Muscle of leg (tissue), 11 donors: ENCODE data around the gene FLRT1. TPM values are rescaled to one million over a fixed set of nuclear protein-coding genes. Genes with fewer than 3 reads are reported as not detected.

ENCODE experiments used
- DNase-seq: peaks from one replicate; pipeline ENCODE4 v3.0.0; 2013
- H3K27ac ChIP-seq: one replicate; pipeline ENCODE4 v1.5.1; 2013; ENCODE audit warnings: mild to moderate bottlenecking, low read length, control low read depth
- H3K27me3 ChIP-seq: one replicate; pipeline ENCODE4 v1.6.1; 2013; ENCODE audit warnings: low read length; ENCODE audit not compliant: control insufficient read depth, insufficient read depth
- H3K36me3 ChIP-seq: one replicate; pipeline ENCODE4 v1.6.1; 2013; ENCODE audit warnings: low read length; ENCODE audit not compliant: control insufficient read depth, insufficient read depth
- H3K4me1 ChIP-seq: one replicate; pipeline ENCODE4 v1.6.1; 2013; ENCODE audit warnings: low read length; ENCODE audit not compliant: control insufficient read depth, insufficient read depth
- H3K4me3 ChIP-seq: one replicate; pipeline ENCODE4 v1.5.1; 2013; ENCODE audit warnings: low read length, control low read depth
- H3K9me3 ChIP-seq: replicated peaks from 2 replicates; pipeline ENCODE4 v1.6.1; 2013; ENCODE audit warnings: low read depth, low read length; ENCODE audit not compliant: control insufficient read depth
- WGBS: methylation state at CpG from one replicate; pipeline ENCODE4 v1.1.5; 2013; ENCODE audit warnings: missing lambda C conversion rate; ENCODE audit not compliant: insufficient coverage; 5-methylcytosine and 5-hydroxymethylcytosine counted together
- polyA plus RNA-seq, 8 donors: library from polyadenylated mRNA; unstranded; fragments of 120-200 nt; gene quantifications; one replicate each; pipeline versions ENCODE4 v1.2.1 to v1.2.3, GENCODE V29; 2013; ENCODE audit warnings: inconsistent platforms in 1 of 8, low replicate concordance in 1 of 8; ENCODE audit not compliant: insufficient read length in 8 of 8, insufficient read depth in 1 of 8
- total RNA-seq: library from RNA; stranded (reverse); fragments of 120-200 nt; gene quantifications from one replicate; pipeline ENCODE4 v1.2.4, GENCODE V29; 2013

Gene FLRT1
- total and polyA plus RNA-seq, 9 donors: 1.2 to 6.2 (median 3.0) TPM

- no peak for DNase-seq
- H3K27ac ChIP-seq: no peak overlapping the region
Observed at GRCh38 chr11:64065141-64065465, 29.4 kb downstream of the FLRT1 start.

DNA sequence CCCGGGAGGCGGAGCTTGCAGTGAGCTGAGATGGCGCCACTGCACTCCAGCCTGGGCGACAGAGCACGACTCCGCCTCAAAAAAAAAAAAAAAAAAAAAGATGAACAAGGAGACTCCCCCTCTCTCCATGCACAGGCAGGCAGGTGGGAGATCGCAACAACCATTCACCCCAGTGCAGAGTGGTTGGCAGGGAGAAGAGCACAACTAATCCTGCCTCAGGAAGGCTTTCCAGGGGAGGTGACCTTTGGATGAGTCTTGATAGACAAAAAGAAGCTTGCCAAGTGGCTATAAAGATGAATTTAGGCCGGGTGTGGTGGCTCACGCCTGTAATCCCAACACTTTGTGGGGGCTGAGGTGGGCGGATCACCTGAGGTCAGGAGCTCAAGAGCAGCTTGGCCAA lies 30.0 kb downstream of the FLRT1 start:
- WGBS: 86% methylated on average over 3 of the region's 10 CpGs

More at GRCh38 chr11:64065141-64065465, 29.4 kb downstream of the FLRT1 start:
- WGBS: 90% methylated on average over 7 of the region's 11 CpGs
- Histone ChIP-seq H3K4me1 (peaks cover 30% of the 10 kb centered on the region), H3K4me3 (no peak overlapping the region), H3K27me3 (peaks cover 31% of the 10 kb centered on the region), H3K9me3 (no peaks in the 10 kb centered on the region), H3K36me3 (no peaks in the 10 kb centered on the region)

DNA sequence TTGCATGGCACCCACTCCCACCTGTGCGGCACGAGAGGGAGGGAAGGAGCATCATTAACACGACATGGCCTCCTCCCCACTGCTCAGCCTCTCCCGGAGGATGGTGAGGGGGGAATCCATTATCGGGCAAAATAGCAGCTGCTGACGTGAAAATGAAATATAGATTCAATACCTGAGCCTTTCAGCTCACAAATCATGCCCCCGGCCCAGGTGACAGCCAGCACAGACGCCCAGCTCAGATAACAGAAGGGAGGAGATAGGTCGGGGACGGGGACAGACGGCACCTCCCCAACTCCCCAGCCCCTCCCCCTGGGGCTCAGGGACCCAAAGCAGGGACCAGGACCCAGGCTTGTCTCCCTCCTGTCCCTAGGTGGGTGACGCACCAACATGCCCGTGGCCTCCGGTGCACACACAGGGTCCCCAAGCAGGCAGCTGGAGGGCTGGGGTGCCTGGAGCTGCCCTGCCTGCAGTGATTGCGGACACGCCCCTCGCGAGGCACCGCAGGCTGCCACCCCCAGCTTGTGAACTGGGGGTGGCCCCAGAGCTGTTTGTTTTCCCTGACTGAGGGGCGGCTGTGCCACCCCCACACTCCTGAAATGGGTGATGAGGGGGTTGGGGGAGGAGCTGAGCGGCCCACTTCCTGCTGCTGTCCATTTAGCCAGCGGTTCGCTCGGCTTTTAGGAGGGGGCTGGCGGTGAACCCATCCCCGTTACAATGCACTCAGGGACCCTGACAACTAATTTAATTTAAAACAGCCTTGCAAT lies 31.7 kb downstream of the FLRT1 start:
- Histone ChIP-seq H3K9me3 (no peaks in the 10 kb centered on the region), H3K4me3 (no peak overlapping the region), H3K27ac (no peak overlapping the region), H3K27me3 (peaks cover 10% of the 10 kb centered on the region), H3K36me3 (no peaks in the 10 kb centered on the region), H3K4me1 (peaks cover 42% of the 10 kb centered on the region)
- no peak for DNase-seq
- WGBS: 25% methylated on average over 3 of the region's 26 CpGs

More for the DNA sequence above, 30.0 kb downstream of the FLRT1 start:
- Histone ChIP-seq H3K27me3 (peaks cover 25% of the 10 kb centered on the region), H3K36me3 (no peaks in the 10 kb centered on the region), H3K27ac (no peak overlapping the region), H3K4me3 (no peak overlapping the region), H3K9me3 (no peaks in the 10 kb centered on the region), H3K4me1 (peaks cover 31% of the 10 kb centered on the region)
- no peak for DNase-seq

GRCh38 chr11:64068705-64069400 lies 33.1 kb downstream of the FLRT1 start:
- H3K27me3 ChIP-seq: peaks cover 3% of the 10 kb centered on the region
- 82% methylated on average over 19 of the region's 20 CpGs for WGBS
- no peaks in the 10 kb centered on the region for H3K9me3 ChIP-seq
- H3K27ac ChIP-seq: no peak overlapping the region
- no peak for DNase-seq
- no peaks in the 10 kb centered on the region for H3K36me3 ChIP-seq
- H3K4me1 ChIP-seq: peaks cover 54% of the 10 kb centered on the region
- no peak overlapping the region for H3K4me3 ChIP-seq

- Histone ChIP-seq H3K27me3 (peaks cover 3% of the 10 kb centered on the region), H3K9me3 (no peaks in the 10 kb centered on the region), H3K4me3 (no peak overlapping the region), H3K27ac (peak overlapping the region; percentile 29), H3K4me1 (peaks cover 59% of the 10 kb centered on the region), H3K36me3 (no peaks in the 10 kb centered on the region)
- DNase-seq: no peak
- WGBS: 50% methylated on average over 17 of the region's 23 CpGs
Observed at GRCh38 chr11:64069401-64070313, 33.9 kb downstream of the FLRT1 start.

DNA sequence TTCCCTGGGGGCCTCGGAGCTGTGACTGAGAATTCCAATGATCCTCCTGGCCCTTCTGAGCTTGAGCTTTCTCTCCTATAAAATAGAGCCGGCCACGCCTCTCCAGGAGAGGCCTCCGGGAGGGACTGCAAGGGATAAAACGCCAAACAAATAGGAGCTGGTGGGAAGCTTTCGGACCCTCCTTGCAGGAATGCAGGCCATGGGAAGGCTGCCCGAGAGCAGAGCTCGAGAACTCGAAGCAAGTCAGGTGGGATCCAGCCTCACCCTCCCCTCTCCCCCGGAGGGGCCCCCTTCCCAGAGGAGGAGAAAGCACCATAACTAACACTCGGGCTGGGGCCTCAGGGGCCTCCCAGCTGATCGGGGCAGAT lies 34.6 kb downstream of the FLRT1 start:
- Histone ChIP-seq H3K4me3 (no peak overlapping the region), H3K4me1 (peaks cover 61% of the 10 kb centered on the region), H3K36me3 (no peaks in the 10 kb centered on the region), H3K27me3 (peaks cover 3% of the 10 kb centered on the region), H3K9me3 (no peaks in the 10 kb centered on the region), H3K27ac (peak overlapping the region; percentile 47)
- peak; percentile 57 for DNase-seq
- 3% methylated on average over 5 of the region's 12 CpGs for WGBS

GRCh38 chr11:64071849-64072248 lies 36.1 kb downstream of the FLRT1 start:
- no peak for DNase-seq
- Histone ChIP-seq H3K9me3 (no peaks in the 10 kb centered on the region), H3K27ac (peak overlapping the region; percentile 15), H3K4me3 (no peak overlapping the region), H3K36me3 (no peaks in the 10 kb centered on the region), H3K4me1 (peaks cover 70% of the 10 kb centered on the region), H3K27me3 (peaks cover 3% of the 10 kb centered on the region)
- 50% methylated on average over 18 of the region's 20 CpGs for WGBS

- DNase-seq: no peak
- Histone ChIP-seq H3K4me1 (peaks cover 75% of the 10 kb centered on the region), H3K4me3 (no peak overlapping the region), H3K27me3 (no peaks in the 10 kb centered on the region), H3K27ac (no peak overlapping the region), H3K9me3 (no peaks in the 10 kb centered on the region), H3K36me3 (no peaks in the 10 kb centered on the region)
- no CpG with 5 or more reads among the region's 8 CpGs for WGBS
Observed at GRCh38 chr11:64072403-64072802, 36.7 kb downstream of the FLRT1 start.

- Histone ChIP-seq H3K9me3 (no peaks in the 10 kb centered on the region), H3K4me1 (peaks cover 77% of the 10 kb centered on the region), H3K27ac (no peak overlapping the region), H3K36me3 (no peaks in the 10 kb centered on the region), H3K4me3 (no peak overlapping the region), H3K27me3 (no peaks in the 10 kb centered on the region)
- WGBS: 82% methylated on average over 8 of the region's 9 CpGs
- DNase-seq: no peak
Observed at GRCh38 chr11:64072871-64073270, 37.1 kb downstream of the FLRT1 start.

DNA sequence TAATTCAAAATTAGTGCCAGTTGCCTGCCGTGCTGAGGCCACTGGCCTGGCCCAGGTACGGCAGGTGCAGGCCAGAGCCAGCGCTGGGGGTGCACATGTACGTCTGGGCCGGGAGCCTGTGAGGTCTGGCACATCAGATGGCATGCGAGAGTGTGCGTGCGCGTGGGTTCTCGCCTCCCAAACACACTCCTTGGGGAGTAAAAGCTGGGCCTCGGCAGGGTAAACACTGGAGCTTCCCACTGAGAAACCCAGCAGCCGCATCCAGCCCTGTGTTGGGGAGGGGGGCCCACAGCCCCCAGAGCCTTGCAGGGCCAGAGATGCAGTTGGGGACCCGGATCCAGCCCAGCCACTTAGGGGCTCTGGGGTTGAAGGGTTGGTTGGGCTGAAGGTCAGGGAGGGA lies 37.8 kb downstream of the FLRT1 start:
- Histone ChIP-seq H3K9me3 (no peaks in the 10 kb centered on the region), H3K27ac (no peak overlapping the region), H3K36me3 (no peaks in the 10 kb centered on the region), H3K4me1 (peaks cover 80% of the 10 kb centered on the region), H3K4me3 (no peak overlapping the region), H3K27me3 (peaks cover 3% of the 10 kb centered on the region)
- whole genome bisulfite sequencing: 58% methylated on average over 6 of the region's 13 CpGs
- DNase-seq: no peak
